Measurements from ENCODE around the gene PLEKHG5.
"Not testable (repeated sequence)": the region's sequence is repeated elsewhere in the genome, so short reads cannot be mapped to it uniquely, and the experiment has no call there.

PLEKHG5 gene

DNA sequence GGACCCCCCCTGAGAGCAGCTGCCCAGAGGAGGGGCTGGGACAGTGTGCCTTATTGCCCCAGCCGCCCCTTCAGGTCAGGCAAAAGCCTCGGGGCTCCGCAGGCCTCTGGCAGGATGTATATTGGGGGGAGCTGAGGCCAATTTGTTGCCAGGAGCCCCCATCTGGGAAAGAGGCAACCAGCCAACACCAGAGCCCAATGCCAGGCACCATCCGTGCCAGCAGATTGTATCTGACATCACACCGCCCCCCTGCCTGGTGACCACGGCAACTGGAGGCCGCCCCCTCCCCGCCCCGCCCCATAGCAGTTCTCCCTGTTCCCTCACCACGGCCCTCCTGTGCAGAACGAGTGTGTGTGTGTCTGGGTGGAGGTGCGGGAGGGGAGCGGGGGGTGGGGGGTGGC, 3.6 kb upstream of the PLEKHG5 start:
- Mint-ChIP-seq H3K36me3 (no peaks in the 10 kb centered on the region), H3K27me3 (peaks cover 34% of the 10 kb centered on the region), H3K27ac (no peak overlapping the region), H3K4me1 (peaks cover 20% of the 10 kb centered on the region), H3K4me3 (no peak overlapping the region), H3K9me3 (no peaks in the 10 kb centered on the region)
- ATAC-seq = no peak

- no peak for ATAC-seq
- Mint-ChIP-seq H3K4me1 (peaks cover 24% of the 10 kb centered on the region), H3K27me3 (peaks cover 30% of the 10 kb centered on the region), H3K27ac (no peak overlapping the region), H3K9me3 (no peaks in the 10 kb centered on the region), H3K36me3 (no peaks in the 10 kb centered on the region), H3K4me3 (no peak overlapping the region)
Measured at GRCh38 chr1:6494627-6495026, 3.2 kb upstream of the PLEKHG5 start.

GRCh38 chr1:6493834-6494223, 2.4 kb upstream of the PLEKHG5 start:
- not testable (repeated sequence) for H3K9me3 Mint-ChIP-seq, H3K27ac Mint-ChIP-seq, H3K4me3 Mint-ChIP-seq, ATAC-seq, H3K36me3 Mint-ChIP-seq
- Mint-ChIP-seq H3K27me3 (peaks cover 22% of the 10 kb centered on the region), H3K4me1 (peaks cover 25% of the 10 kb centered on the region)

GRCh38 chr1:6491966-6492365, 499 bp upstream of the PLEKHG5 start:
- Mint-ChIP-seq H3K9me3 (no peaks in the 10 kb centered on the region), H3K27me3 (peaks cover 17% of the 10 kb centered on the region), H3K27ac (no peak overlapping the region), H3K4me3 (peak overlapping the region; percentile 78), H3K4me1 (peaks cover 19% of the 10 kb centered on the region), H3K36me3 (no peaks in the 10 kb centered on the region)
- ATAC-seq = no peak

- H3K9me3 Mint-ChIP-seq = no peaks in the 10 kb centered on the region
- peak overlapping the region; percentile 78 for H3K4me3 Mint-ChIP-seq
- no peak for ATAC-seq
- H3K27ac Mint-ChIP-seq = peak overlapping the region; percentile 0
- H3K4me1 Mint-ChIP-seq = peaks cover 26% of the 10 kb centered on the region
- H3K27me3 Mint-ChIP-seq = peaks cover 24% of the 10 kb centered on the region
- H3K36me3 Mint-ChIP-seq = no peaks in the 10 kb centered on the region
Measured at GRCh38 chr1:6491081-6491449, 402 bp downstream of the PLEKHG5 start.

DNA sequence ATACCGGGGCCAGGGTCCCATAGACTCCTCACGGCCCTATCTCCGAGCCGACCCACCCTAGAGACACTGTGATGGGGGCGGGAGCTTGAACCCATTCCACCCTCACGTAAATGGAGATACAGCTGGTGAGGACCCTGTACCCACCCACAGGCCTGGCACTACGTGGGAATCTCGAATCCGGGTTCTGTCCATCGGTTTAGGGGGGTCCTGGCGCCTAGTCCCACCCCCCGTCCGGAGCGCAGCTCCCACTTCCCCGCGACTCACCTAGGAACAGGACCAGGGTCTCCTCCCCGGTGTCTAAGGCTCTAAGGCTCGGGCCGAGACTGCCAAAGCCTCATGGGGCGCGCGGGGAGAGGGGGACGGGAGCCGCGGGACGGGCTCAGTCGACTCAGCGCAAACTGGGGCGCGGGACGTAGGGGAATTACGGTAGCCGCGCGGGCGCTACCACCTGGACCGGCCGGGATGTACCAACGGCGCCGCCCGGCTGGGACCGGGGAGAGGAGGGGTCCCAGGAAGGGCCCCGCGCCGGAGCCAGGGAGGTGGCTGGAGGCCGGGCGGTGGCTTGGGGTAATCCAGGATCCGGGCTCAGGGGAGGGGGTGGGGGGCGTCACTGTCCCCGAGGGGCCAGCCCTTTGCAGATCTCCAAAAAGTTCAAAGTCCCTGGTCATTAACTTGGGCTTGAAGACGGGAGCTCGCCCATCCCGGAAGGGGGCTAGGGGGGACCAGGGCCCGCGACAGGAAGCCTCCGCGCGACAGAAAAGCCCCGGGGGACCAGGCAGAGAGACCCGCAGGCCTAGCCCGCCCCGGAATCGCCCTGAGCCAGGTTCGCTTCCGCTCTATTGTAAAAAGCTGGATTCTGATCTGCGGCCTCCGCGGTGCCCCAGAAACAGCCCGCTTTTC, 1.0 kb downstream of the PLEKHG5 start:
- Mint-ChIP-seq H3K27me3 (peaks cover 24% of the 10 kb centered on the region), H3K27ac (peak overlapping the region; percentile 0), H3K9me3 (no peaks in the 10 kb centered on the region), H3K4me3 (peak overlapping the region; percentile 78), H3K36me3 (no peaks in the 10 kb centered on the region), H3K4me1 (peaks cover 32% of the 10 kb centered on the region)
- peak; percentile 68 for ATAC-seq

DNA sequence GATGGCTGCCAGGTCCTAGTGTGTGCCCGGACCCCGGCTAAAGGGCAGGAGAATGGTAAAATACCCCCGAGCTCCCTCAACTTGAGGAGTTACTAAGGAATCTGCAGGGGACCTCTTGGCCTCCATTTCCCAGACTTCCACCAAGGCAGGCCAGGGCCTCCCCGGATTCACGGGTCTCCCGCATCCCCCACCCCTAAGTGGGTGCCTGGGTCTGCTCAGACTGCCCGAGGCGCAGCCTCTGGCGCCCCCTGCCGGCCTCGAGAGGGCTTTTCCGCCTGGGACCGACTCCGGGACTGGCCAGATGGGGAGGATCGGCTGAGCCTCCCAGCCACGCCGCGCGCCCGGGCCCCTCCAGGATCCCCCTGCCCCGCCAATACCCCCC, 1.7 kb downstream of the PLEKHG5 start:
- Mint-ChIP-seq H3K27ac (peak overlapping the region; percentile 0), H3K27me3 (peaks cover 29% of the 10 kb centered on the region), H3K4me3 (peak overlapping the region; percentile 78), H3K9me3 (no peaks in the 10 kb centered on the region), H3K36me3 (no peaks in the 10 kb centered on the region), H3K4me1 (peaks cover 32% of the 10 kb centered on the region)
- ATAC-seq = peak; percentile 77

GRCh38 chr1:6489383-6489765, 2.1 kb downstream of the PLEKHG5 start:
- Mint-ChIP-seq H3K27me3 (peaks cover 33% of the 10 kb centered on the region), H3K4me1 (peaks cover 32% of the 10 kb centered on the region), H3K27ac (no peak overlapping the region), H3K36me3 (no peaks in the 10 kb centered on the region), H3K4me3 (no peak overlapping the region), H3K9me3 (no peaks in the 10 kb centered on the region)
- no peak for ATAC-seq

DNA sequence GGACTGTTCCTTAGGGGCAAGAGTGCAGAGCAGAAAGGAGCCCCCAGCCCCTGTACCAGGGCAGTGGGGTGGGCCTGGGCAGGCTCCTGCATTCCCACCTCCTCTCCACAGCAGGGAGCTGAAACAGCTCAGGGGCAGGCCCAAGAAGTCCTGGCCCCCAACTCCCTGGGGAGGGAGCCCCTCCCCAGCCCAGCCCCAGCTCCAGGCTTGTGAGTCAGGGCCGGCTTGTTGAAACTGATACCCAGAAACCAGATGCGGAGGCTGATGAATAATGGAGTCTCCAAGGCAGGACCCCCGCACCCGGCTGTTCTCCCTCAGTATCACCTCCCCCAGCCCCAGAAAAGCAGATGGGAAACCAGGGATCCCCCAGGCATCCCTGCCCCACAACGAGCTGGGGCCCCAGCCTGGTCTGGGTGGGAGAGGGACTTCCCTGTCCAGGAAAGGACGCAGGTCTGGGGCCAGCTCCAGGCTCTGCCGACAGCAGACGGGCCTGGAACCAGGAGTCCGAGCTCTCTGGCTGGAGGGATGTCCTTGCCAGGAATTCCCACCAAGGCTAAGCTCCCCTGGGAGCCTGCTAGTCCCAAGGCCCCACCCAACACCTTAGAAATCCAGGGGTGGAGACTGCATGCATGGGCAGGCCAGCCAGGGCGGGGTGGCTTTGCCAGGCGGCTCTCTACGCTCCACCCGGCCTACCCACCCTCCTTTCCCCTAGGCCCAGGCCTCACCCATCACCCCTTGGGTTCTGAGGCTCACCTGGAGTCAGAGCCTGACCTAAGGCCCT, 2.7 kb downstream of the PLEKHG5 start:
- ATAC-seq = no peak
- H3K27ac Mint-ChIP-seq = no peak overlapping the region
- H3K27me3 Mint-ChIP-seq = peaks cover 39% of the 10 kb centered on the region
- no peak overlapping the region for H3K4me3 Mint-ChIP-seq
- no peaks in the 10 kb centered on the region for H3K36me3 Mint-ChIP-seq
- H3K4me1 Mint-ChIP-seq = peaks cover 32% of the 10 kb centered on the region
- no peaks in the 10 kb centered on the region for H3K9me3 Mint-ChIP-seq

GRCh38 chr1:6487804-6488484, 3.5 kb downstream of the PLEKHG5 start:
- Mint-ChIP-seq H3K4me3 (no peak overlapping the region), H3K9me3 (no peaks in the 10 kb centered on the region), H3K4me1 (peaks cover 32% of the 10 kb centered on the region), H3K27ac (no peak overlapping the region), H3K36me3 (no peaks in the 10 kb centered on the region), H3K27me3 (peaks cover 42% of the 10 kb centered on the region)
- no peak for ATAC-seq

DNA sequence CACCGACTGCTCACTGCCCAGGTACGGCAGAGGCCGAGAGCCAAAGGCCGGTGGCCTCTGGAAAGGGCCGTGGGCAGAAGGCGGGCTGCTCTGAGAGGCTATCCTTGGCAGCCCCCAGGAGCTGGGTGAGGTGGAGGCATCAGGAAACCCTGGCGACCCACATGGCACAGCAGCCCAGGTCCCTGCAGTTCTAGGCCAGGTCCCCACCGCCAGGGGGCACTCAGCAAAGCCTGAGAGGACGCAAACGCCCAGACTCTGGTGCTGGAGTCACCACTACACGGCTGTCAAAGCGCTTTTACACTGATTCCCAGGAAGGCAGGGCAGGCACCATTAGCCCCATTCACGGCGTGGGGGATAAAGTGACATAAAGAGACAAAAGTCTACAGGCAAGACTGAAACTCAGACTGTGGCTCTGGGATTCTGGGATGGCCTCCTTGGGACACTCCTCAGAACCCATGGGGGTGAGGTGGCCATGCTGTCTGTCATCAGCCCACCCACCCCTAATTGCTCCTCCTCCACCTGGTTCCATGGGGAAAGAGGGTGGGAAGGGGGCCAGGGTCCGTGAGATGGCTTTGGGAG, 4.9 kb downstream of the PLEKHG5 start:
- ATAC-seq = peak; percentile 73
- H3K4me1 Mint-ChIP-seq = peaks cover 27% of the 10 kb centered on the region
- H3K9me3 Mint-ChIP-seq = no peaks in the 10 kb centered on the region
- peak overlapping the region; percentile 17 for H3K27ac Mint-ChIP-seq
- peaks cover 54% of the 10 kb centered on the region for H3K27me3 Mint-ChIP-seq
- H3K4me3 Mint-ChIP-seq = peak overlapping the region; percentile 68
- no peaks in the 10 kb centered on the region for H3K36me3 Mint-ChIP-seq

GRCh38 chr1:6485168-6486101, 6.0 kb downstream of the PLEKHG5 start:
- Mint-ChIP-seq H3K4me3 (peak overlapping the region; percentile 56), H3K27me3 (peaks cover 64% of the 10 kb centered on the region), H3K4me1 (peaks cover 21% of the 10 kb centered on the region), H3K36me3 (no peaks in the 10 kb centered on the region), H3K9me3 (no peaks in the 10 kb centered on the region), H3K27ac (peak overlapping the region; percentile 17)
- peak; percentile 62 for ATAC-seq

DNA sequence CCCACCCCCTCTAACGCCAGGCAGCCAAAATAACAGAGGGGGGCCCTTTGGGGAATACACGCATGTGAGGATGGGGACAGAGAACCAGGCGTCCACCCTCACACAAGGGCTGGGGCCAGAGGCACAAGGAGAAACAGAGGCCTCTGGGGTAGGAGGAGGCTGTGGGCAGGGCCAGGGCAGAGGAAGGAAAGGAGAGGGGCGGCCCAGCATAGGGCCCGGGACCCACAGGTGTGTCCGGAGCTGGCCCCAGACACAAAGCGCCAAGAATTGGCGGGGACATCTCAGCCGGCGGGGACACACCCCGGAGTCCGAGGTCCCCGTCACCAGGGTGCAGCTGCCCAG, 6.7 kb downstream of the PLEKHG5 start:
- H3K27me3 Mint-ChIP-seq = peaks cover 64% of the 10 kb centered on the region
- no peaks in the 10 kb centered on the region for H3K36me3 Mint-ChIP-seq
- H3K4me1 Mint-ChIP-seq = peaks cover 16% of the 10 kb centered on the region
- no peak for ATAC-seq
- H3K9me3 Mint-ChIP-seq = no peaks in the 10 kb centered on the region
- no peak overlapping the region for H3K27ac Mint-ChIP-seq
- no peak overlapping the region for H3K4me3 Mint-ChIP-seq

DNA sequence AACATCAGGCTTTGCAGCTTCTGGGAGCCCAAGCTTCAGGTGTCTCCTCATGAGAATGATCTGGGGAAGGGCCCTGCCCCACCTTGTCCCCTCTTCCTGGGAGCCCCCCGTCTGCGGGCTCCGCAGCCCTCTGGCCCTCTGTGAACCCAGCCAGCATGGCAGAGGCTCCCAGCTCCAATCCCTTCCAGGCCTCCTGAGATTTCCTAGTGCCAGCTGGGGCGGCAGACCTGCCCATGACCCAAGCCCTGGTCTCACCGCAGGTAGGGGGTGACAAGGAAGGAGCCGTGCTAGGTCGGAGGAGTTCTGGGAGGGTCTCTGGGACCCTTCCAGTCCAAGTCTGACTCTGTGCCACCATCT, 7.7 kb downstream of the PLEKHG5 start:
- H3K4me1 Mint-ChIP-seq = peaks cover 13% of the 10 kb centered on the region
- H3K27ac Mint-ChIP-seq = no peak overlapping the region
- H3K27me3 Mint-ChIP-seq = peaks cover 64% of the 10 kb centered on the region
- no peaks in the 10 kb centered on the region for H3K36me3 Mint-ChIP-seq
- ATAC-seq = no peak
- no peaks in the 10 kb centered on the region for H3K9me3 Mint-ChIP-seq
- no peak overlapping the region for H3K4me3 Mint-ChIP-seq
